HEK293T (cell line): ENCODE data around the gene CDC45.

Source experiments
- ARNT ChIP-seq: fragments of 450-650 bp; IDR thresholded peaks from 2 replicates; pipeline ENCODE4 v1.6.1; 2017; ENCODE audit warnings: mild to moderate bottlenecking
- BHLHE40 ChIP-seq: fragments of 450-650 bp; IDR thresholded peaks from 2 replicates; pipeline ENCODE4 v1.6.1; 2016; ENCODE audit warnings: mild to moderate bottlenecking, moderate library complexity, borderline replicate concordance
- CTBP1 ChIP-seq: fragments of 450-650 bp; IDR thresholded peaks from 2 replicates; pipeline ENCODE4 v1.6.1; 2016; ENCODE audit warnings: borderline replicate concordance
- FOXA1 ChIP-seq: fragments of 450-650 bp; IDR thresholded peaks from 2 replicates; pipeline ENCODE4 v1.6.1; 2016; ENCODE audit warnings: mild to moderate bottlenecking
- FOXM1 ChIP-seq: fragments of 450-650 bp; IDR thresholded peaks from 2 replicates; pipeline ENCODE4 v1.6.1; 2017; ENCODE audit warnings: mild to moderate bottlenecking, borderline replicate concordance
- HDGF ChIP-seq: fragments of 450-650 bp; IDR thresholded peaks from 2 replicates; pipeline ENCODE4 v1.6.1; 2017; ENCODE audit warnings: antibody characterized with exemption, borderline replicate concordance
- L3MBTL2 ChIP-seq: fragments of 450-650 bp; conservative IDR thresholded peaks from 2 replicates; pipeline ENCODE4 v1.6.1; 2016; ENCODE audit warnings: mild to moderate bottlenecking
- LEF1 ChIP-seq: fragments of 450-650 bp; IDR thresholded peaks from 2 replicates; pipeline ENCODE4 v1.6.1; 2017; ENCODE audit warnings: mild to moderate bottlenecking, borderline replicate concordance
- SP1 ChIP-seq: fragments of 450-650 bp; IDR thresholded peaks from 2 replicates; pipeline ENCODE4 v1.6.1; 2017
- SUZ12 ChIP-seq: fragments of 450-650 bp; IDR thresholded peaks from 2 replicates; pipeline ENCODE4 v1.6.1; 2016; ENCODE audit warnings: mild to moderate bottlenecking
- TARDBP ChIP-seq: fragments of 450-650 bp; IDR thresholded peaks from 2 replicates; pipeline ENCODE4 v1.6.1; 2016
- TF ChIP-seq, protein P1 (sequence below): fragments of 450-650 bp; IDR thresholded peaks from 2 replicates; pipeline ENCODE4 v1.6.1; 2016

DNA sequence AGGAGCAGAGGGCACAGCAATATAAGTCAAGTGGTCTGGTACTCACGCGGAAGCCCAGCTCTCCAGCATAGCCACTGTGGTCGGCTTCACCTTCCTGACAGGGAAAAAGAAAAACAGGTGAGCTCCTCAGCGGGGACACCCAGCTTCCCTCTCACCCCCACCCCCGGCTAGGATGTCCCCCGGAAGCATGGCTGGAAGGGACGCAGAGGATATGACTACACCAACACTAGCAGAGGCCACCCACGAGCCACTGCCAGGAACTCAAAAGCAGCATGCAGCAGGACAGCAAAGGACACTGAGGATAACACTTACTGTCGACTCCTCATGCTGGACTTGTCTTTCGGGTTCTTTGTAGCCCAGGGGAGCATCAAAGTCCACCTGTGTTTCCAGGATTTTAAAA is 23.2 kb upstream of the CDC45 start:
- TF ChIP-seq, protein P1, sequence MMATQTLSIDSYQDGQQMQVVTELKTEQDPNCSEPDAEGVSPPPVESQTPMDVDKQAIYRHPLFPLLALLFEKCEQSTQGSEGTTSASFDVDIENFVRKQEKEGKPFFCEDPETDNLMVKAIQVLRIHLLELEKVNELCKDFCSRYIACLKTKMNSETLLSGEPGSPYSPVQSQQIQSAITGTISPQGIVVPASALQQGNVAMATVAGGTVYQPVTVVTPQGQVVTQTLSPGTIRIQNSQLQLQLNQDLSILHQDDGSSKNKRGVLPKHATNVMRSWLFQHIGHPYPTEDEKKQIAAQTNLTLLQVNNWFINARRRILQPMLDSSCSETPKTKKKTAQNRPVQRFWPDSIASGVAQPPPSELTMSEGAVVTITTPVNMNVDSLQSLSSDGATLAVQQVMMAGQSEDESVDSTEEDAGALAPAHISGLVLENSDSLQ: no peak
- TF ChIP-seq FOXM1 (no peak), CTBP1 (no peak), L3MBTL2 (no peak), TARDBP (no peak), ARNT (no peak), HDGF (no peak), SP1 (no peak), LEF1 (no peak), BHLHE40 (no peak), FOXA1 (no peak), SUZ12 (no peak)
